Stimulated activated CD4-positive, alpha-beta T cell treated with anti-CD3 and anti-CD28 coated beads, Interleukin-1b, Interleukin-23, amount 100 ng/mL, for 1 hour (primary cell): ENCODE data around the gene NID1.

ENCODE experiments used
- DNase-seq, 2 donors: peaks; one replicate each; pipeline ENCODE4 v3.0.0-alpha.2; 2020; ENCODE audit warnings: low read depth in 2 of 2

Gene NID1

GRCh38 chr1:236064674-236065508 lies at the start of gene NID1:
TSS of gene NID1 (minus strand) at chr1:236065090. CDS start at chr1:236065079, 11 bp downstream.
- no peak for DNase-seq

- DNase-seq: no peak
These were observed 49.3 kb upstream of the NID1 start for GRCh38 chr1:236114076-236114747.

GRCh38 chr1:236113324-236114032 lies 48.6 kb upstream of the NID1 start:
- DNase-seq: no peak

- no peak for DNase-seq
These were observed 47.4 kb upstream of the NID1 start for GRCh38 chr1:236112332-236112627.

- no peak for DNase-seq
These were observed 46.8 kb upstream of the NID1 start for GRCh38 chr1:236111527-236112331.

- no peak for DNase-seq
These were observed 45.2 kb upstream of the NID1 start for GRCh38 chr1:236110137-236110536.

- DNase-seq: no peak
These were observed 43.2 kb upstream of the NID1 start for GRCh38 chr1:236108027-236108648.

- no peak for DNase-seq
These were observed 42.4 kb upstream of the NID1 start for GRCh38 chr1:236107121-236107907.

- DNase-seq: peak; percentile 27 to 32
These were observed 38.8 kb upstream of the NID1 start for GRCh38 chr1:236103646-236104218.

GRCh38 chr1:236103059-236103458 lies 38.2 kb upstream of the NID1 start:
- no peak for DNase-seq

GRCh38 chr1:236102611-236103010 lies 37.7 kb upstream of the NID1 start:
- DNase-seq: no peak

GRCh38 chr1:236101233-236102200 lies 36.6 kb upstream of the NID1 start:
- DNase-seq: no peak

- DNase-seq: no peak
These were observed 35.9 kb upstream of the NID1 start for GRCh38 chr1:236100799-236101198.

GRCh38 chr1:236099355-236099974 lies 34.6 kb upstream of the NID1 start:
- DNase-seq: no peak

GRCh38 chr1:236098267-236098666 lies 33.4 kb upstream of the NID1 start:
- DNase-seq: no peak

- DNase-seq: peak; percentile 35 to 60
These were observed 32.0 kb upstream of the NID1 start for GRCh38 chr1:236096660-236097482.

GRCh38 chr1:236095705-236096520 lies 31.0 kb upstream of the NID1 start:
- no peak for DNase-seq
